Astrocyte (in vitro differentiated cells and primary cell): ENCODE results near the gene POT1.

Source experiments
- CTCF ChIP-seq: IDR thresholded peaks from 2 replicates; pipeline ENCODE4 v1.5.1; 2011; ENCODE audit warnings: low read depth, mild to moderate bottlenecking, inconsistent platforms, low read length, moderate library complexity; ENCODE audit not compliant: insufficient read depth
- EZH2 ChIP-seq: IDR thresholded peaks from 2 replicates; pipeline ENCODE4 v1.6.1; 2012; ENCODE audit warnings: mild to moderate bottlenecking, low read length, inconsistent platforms; ENCODE audit not compliant: insufficient read depth

GRCh38 chr7:124956160-124956559 is 26.5 kb upstream of the POT1 start:
- TF ChIP-seq CTCF (no peak), EZH2 (no peak)
